ENCODE measurements around the gene FXN.

FXN gene

DNA sequence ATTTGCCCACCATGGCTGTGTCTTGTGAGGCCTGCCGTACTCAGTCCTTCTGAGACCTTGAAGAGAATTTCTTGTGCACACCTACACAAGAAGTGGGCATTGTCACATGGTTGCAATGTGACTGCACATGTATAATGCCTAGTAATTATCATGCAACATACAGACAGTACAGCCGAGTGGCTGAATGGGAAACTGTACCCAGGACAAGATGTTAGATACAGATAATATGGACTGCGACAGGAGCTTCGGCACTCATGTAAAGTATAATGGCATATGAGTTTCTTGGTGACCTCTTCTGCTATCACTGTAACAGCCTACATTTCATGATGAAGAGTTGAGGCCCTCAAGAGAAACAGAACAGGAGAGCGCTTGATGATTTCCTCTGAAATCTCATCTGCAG is 16.8 kb upstream of the FXN start:
- Histone ChIP-seq H3K27me3 (ENCODE audit: insufficient read depth, low read depth, severe bottlenecking) (no peaks in the 10 kb centered on the region), H3K4me3 (ENCODE audit: low read depth, low read length) (no peak overlapping the region), H3K36me3 (no peaks in the 10 kb centered on the region), H3K9me3 (ENCODE audit: severe bottlenecking) (no peaks in the 10 kb centered on the region), H3K27ac (no peak overlapping the region)
- DNase-seq, result no peak
- TF ChIP-seq, protein P1, sequence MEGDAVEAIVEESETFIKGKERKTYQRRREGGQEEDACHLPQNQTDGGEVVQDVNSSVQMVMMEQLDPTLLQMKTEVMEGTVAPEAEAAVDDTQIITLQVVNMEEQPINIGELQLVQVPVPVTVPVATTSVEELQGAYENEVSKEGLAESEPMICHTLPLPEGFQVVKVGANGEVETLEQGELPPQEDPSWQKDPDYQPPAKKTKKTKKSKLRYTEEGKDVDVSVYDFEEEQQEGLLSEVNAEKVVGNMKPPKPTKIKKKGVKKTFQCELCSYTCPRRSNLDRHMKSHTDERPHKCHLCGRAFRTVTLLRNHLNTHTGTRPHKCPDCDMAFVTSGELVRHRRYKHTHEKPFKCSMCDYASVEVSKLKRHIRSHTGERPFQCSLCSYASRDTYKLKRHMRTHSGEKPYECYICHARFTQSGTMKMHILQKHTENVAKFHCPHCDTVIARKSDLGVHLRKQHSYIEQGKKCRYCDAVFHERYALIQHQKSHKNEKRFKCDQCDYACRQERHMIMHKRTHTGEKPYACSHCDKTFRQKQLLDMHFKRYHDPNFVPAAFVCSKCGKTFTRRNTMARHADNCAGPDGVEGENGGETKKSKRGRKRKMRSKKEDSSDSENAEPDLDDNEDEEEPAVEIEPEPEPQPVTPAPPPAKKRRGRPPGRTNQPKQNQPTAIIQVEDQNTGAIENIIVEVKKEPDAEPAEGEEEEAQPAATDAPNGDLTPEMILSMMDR (IDR thresholded peaks at IDR 0.05; ENCODE audit: low read depth, low read length), result no peak

- Histone ChIP-seq H3K9me3 (ENCODE audit: severe bottlenecking) (no peaks in the 10 kb centered on the region), H3K27me3 (ENCODE audit: insufficient read depth, low read depth, severe bottlenecking) (no peaks in the 10 kb centered on the region), H3K4me3 (ENCODE audit: low read depth, low read length) (no peak overlapping the region), H3K27ac (no peak overlapping the region), H3K36me3 (no peaks in the 10 kb centered on the region)
- DNase-seq, result no peak
- TF ChIP-seq, protein P1 (IDR thresholded peaks at IDR 0.05; ENCODE audit: low read depth, low read length), result no peak
These were observed 15.7 kb upstream of the FXN start for GRCh38 chr9:69019808-69020207.

DNA sequence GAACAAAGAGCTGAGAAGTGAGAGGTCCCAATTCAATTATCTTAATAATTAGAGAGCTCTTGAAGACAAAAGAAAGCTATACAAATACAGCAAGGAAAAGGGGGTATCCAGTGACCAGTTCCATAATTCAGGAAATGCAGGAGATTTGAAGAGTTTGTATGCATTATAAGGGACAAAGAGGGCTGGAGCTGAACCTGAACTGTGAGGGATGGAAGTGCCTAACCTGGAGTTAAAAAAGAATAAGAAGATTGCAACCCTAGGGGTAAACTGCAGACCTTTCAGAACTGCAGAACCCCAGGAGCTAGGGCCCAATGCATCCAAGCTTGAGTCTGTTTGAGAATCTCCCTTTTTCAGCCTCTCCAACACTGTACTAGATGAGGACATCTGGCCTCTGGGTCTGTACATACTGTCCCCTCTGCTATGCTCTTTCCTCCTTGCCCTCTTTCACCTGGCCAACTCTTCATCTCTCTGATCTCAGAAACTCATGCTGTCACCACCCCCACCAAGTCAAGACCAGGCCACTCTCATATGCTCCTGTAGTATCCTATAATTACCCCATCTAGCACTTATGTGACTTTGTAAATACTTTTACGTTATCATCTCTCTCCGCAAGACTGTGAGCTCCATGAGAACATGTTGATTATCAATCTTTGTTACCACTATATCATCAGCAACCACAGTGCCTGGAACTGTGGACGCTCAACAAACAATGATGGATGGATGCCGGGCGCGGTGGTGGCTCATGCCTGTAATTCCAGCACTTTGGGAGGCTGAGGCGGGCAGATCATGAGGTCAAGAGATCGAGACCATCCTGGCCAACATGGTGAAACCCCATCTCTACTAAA is 15.0 kb upstream of the FXN start:
- no peaks in the 10 kb centered on the region for H3K36me3 ChIP-seq
- H3K4me3 ChIP-seq (ENCODE audit: low read depth, low read length), result no peak overlapping the region
- H3K9me3 ChIP-seq (ENCODE audit: severe bottlenecking), result no peaks in the 10 kb centered on the region
- TF ChIP-seq, protein P1 (IDR thresholded peaks at IDR 0.05; ENCODE audit: low read depth, low read length), result no peak
- H3K27ac ChIP-seq, result no peak overlapping the region
- DNase-seq, result no peak
- no peaks in the 10 kb centered on the region for H3K27me3 ChIP-seq (ENCODE audit: insufficient read depth, low read depth, severe bottlenecking)

DNA sequence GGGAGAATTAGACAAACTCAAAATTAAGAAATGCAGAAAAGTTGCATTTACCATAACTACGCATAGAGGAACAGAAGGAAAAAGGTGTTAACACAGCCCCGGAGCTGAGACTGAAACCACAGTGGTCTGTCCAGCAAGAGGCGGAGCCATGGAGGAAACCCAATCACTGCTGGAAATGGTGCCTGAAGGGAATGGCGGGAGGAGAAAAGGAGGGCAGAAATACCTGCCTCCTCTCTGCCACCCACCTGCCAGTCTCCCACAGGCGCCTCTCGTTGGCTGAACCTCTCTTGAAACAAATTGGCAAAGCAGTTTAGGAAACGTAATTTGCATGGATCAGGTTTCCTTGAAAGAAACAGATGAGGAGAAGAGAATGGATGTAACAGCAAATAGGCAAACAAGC is 11.9 kb upstream of the FXN start:
- TF ChIP-seq, protein P1 (IDR thresholded peaks at IDR 0.05; ENCODE audit: low read depth, low read length), result no peak
- H3K27me3 ChIP-seq (ENCODE audit: insufficient read depth, low read depth, severe bottlenecking), result peaks cover 3% of the 10 kb centered on the region

GRCh38 chr9:69027355-69028097 is 8.0 kb upstream of the FXN start:
- no peaks in the 10 kb centered on the region for H3K9me3 ChIP-seq (ENCODE audit: severe bottlenecking)
- TF ChIP-seq, protein P1 (IDR thresholded peaks at IDR 0.05; ENCODE audit: low read depth, low read length), result peak; percentile 75
- peaks cover 3% of the 10 kb centered on the region for H3K27me3 ChIP-seq (ENCODE audit: insufficient read depth, low read depth, severe bottlenecking)
- H3K36me3 ChIP-seq, result no peaks in the 10 kb centered on the region
- H3K4me3 ChIP-seq (ENCODE audit: low read depth, low read length), result no peak overlapping the region
- no peak overlapping the region for H3K27ac ChIP-seq
- DNase-seq, result peak; percentile 35

More for the DNA sequence above, 11.9 kb upstream of the FXN start:
- no peaks in the 10 kb centered on the region for H3K9me3 ChIP-seq (ENCODE audit: severe bottlenecking)
- H3K36me3 ChIP-seq, result no peaks in the 10 kb centered on the region
- H3K27ac ChIP-seq, result no peak overlapping the region
- no peak overlapping the region for H3K4me3 ChIP-seq (ENCODE audit: low read depth, low read length)
- no peak for DNase-seq
